HL-60 (cell line): ENCODE results near the gene CEPT1.

Experiments
- DNase-seq, 2 experiments: peaks; one replicate each; pipeline ENCODE4 v3.0.0-alpha.2; 2010 to 2020; ENCODE audit warnings: low read depth in 1 of 2, low spot score in 1 of 2
- H3K27ac ChIP-seq: fragments of 250-450 bp; sonication (Bioruptor Pico); replicated peaks from 2 replicates; pipeline ENCODE4 v1.5.1; 2020; ENCODE audit warnings: mild to moderate bottlenecking, moderate library complexity
- H3K27me3 ChIP-seq: fragments of 250-450 bp; sonication (Bioruptor Pico); 2 replicates; pipeline ENCODE4 v1.5.1; 2021; ENCODE audit warnings: mild to moderate bottlenecking, moderate library complexity; ENCODE audit not compliant: insufficient read depth, poor library complexity, severe bottlenecking
- H3K4me3 ChIP-seq: replicated peaks from 2 replicates; pipeline ENCODE4 v1.5.1; 2011; ENCODE audit warnings: mild to moderate bottlenecking, control low read depth, low read length; ENCODE audit not compliant: insufficient read depth
- GABPA ChIP-seq: IDR thresholded peaks from 2 replicates; pipeline ENCODE4 v1.6.1; 2012; ENCODE audit warnings: low read depth
- POLR2AphosphoS5 ChIP-seq: IDR thresholded peaks from 2 replicates; pipeline ENCODE4 v1.6.1; 2012; ENCODE audit warnings: low read depth
- SPI1 ChIP-seq: IDR thresholded peaks from 2 replicates; pipeline ENCODE4 v1.6.1; 2012; ENCODE audit warnings: low read depth, mild to moderate bottlenecking, borderline replicate concordance
- TF ChIP-seq, protein P1 (sequence below): IDR thresholded peaks from 2 replicates; pipeline ENCODE4 v1.6.1; 2012; ENCODE audit warnings: low read depth; ENCODE audit not compliant: insufficient replicate concordance
- TF ChIP-seq, protein P2 (sequence below): IDR thresholded peaks from one replicate; pipeline ENCODE4 v1.5.1; 2011; ENCODE audit warnings: low read length, control low read depth, inconsistent platforms; ENCODE audit not compliant: insufficient read depth

The CEPT1 gene

DNA sequence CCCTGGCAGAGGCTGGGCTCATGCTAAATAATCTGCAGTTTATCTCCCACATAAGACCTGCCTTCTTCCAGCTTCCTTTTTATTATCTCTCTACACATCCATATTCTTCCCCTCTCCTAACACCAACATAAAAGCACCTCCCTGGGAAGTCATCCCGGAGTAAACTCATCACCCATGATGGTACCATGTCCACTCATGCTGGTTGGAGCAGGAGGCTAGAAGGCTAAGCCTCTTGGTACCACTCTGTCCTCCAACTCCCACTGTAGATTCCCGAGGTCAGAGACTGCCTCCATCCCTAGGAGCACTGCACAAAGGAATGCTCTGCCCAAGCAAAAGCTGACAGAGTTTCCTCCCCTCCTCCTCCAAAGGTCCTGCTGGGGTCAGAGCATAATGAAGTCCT, 56.2 kb downstream of the CEPT1 start:
- no peak overlapping the region for H3K4me3 ChIP-seq

DNA sequence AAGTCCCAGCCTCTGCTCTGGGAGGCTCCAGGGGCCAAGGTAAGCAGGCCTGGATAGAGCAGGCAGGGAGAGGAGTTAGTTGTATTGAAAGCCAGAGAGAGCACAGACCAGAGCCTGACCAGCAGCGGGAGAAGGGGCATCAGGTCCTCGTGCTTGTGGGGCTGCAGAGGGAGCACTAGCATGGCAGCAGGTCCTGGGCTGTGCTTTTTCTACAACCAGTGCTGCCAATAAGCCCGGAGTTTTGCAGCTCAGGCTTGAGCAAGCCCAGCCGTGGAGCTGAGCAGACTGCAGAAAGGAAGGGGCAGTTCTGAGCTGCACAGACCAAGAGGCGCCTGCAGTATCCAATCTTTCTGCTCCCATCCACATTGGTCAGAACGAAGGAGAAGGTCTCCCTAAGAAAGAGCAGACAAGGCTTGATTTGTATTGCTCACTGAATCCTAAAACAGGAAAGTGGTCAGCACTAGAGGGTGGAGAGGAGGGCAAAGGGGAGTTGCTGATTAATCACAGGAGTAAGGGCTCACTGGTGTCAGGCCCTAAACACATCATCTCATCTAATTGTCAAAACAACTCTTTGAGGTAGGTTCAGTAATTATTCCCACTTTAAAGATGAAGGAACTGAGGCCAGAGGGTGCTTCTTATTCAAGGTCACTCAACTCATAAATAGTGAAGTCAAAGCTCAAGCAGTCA, 57.7 kb downstream of the CEPT1 start:
- DNase-seq, result peak in 1 of 2 experiments; percentile 62
- no peak overlapping the region for H3K27ac ChIP-seq
- TF ChIP-seq POLR2AphosphoS5, result no peak
- TF ChIP-seq SPI1, result no peak
- TF ChIP-seq, protein P1, sequence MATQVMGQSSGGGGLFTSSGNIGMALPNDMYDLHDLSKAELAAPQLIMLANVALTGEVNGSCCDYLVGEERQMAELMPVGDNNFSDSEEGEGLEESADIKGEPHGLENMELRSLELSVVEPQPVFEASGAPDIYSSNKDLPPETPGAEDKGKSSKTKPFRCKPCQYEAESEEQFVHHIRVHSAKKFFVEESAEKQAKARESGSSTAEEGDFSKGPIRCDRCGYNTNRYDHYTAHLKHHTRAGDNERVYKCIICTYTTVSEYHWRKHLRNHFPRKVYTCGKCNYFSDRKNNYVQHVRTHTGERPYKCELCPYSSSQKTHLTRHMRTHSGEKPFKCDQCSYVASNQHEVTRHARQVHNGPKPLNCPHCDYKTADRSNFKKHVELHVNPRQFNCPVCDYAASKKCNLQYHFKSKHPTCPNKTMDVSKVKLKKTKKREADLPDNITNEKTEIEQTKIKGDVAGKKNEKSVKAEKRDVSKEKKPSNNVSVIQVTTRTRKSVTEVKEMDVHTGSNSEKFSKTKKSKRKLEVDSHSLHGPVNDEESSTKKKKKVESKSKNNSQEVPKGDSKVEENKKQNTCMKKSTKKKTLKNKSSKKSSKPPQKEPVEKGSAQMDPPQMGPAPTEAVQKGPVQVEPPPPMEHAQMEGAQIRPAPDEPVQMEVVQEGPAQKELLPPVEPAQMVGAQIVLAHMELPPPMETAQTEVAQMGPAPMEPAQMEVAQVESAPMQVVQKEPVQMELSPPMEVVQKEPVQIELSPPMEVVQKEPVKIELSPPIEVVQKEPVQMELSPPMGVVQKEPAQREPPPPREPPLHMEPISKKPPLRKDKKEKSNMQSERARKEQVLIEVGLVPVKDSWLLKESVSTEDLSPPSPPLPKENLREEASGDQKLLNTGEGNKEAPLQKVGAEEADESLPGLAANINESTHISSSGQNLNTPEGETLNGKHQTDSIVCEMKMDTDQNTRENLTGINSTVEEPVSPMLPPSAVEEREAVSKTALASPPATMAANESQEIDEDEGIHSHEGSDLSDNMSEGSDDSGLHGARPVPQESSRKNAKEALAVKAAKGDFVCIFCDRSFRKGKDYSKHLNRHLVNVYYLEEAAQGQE, result no peak
- no peak overlapping the region for H3K4me3 ChIP-seq
- no peaks in the 10 kb centered on the region for H3K27me3 ChIP-seq

More for the DNA sequence above, 56.2 kb downstream of the CEPT1 start:
- H3K27me3 ChIP-seq, result no peaks in the 10 kb centered on the region
- TF ChIP-seq SPI1, result no peak
- no peak for DNase-seq
- no peak overlapping the region for H3K27ac ChIP-seq

DNA sequence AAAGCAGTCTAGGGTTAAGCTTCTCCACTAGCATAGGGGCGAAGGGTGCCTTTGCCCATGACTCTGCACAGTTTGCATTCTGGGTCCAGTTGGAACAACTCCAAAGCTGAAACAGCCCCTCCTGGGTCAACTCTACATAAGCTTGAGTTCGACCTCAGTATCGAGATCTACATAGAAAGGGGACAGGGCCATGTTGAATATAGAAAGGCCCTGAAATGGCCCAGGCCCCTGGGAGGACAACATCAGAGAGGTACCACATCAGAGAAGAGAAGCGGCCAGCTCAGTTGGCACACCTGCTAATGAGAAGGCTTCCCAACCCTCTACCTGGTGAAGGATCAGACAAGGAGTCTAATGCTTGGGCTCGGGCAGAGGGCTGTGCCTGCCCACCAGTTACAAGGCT, 58.8 kb downstream of the CEPT1 start:
- no peaks in the 10 kb centered on the region for H3K27me3 ChIP-seq
- H3K27ac ChIP-seq, result peak overlapping the region; percentile 67; the same call in 1 of the 2 replicates
- DNase-seq, result no peak
- no peak overlapping the region for H3K4me3 ChIP-seq
- TF ChIP-seq, protein P1, result no peak
- no peak for TF ChIP-seq SPI1
- TF ChIP-seq, protein P2, sequence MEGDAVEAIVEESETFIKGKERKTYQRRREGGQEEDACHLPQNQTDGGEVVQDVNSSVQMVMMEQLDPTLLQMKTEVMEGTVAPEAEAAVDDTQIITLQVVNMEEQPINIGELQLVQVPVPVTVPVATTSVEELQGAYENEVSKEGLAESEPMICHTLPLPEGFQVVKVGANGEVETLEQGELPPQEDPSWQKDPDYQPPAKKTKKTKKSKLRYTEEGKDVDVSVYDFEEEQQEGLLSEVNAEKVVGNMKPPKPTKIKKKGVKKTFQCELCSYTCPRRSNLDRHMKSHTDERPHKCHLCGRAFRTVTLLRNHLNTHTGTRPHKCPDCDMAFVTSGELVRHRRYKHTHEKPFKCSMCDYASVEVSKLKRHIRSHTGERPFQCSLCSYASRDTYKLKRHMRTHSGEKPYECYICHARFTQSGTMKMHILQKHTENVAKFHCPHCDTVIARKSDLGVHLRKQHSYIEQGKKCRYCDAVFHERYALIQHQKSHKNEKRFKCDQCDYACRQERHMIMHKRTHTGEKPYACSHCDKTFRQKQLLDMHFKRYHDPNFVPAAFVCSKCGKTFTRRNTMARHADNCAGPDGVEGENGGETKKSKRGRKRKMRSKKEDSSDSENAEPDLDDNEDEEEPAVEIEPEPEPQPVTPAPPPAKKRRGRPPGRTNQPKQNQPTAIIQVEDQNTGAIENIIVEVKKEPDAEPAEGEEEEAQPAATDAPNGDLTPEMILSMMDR, result no peak
- no peak for TF ChIP-seq GABPA
- no peak for TF ChIP-seq POLR2AphosphoS5

DNA sequence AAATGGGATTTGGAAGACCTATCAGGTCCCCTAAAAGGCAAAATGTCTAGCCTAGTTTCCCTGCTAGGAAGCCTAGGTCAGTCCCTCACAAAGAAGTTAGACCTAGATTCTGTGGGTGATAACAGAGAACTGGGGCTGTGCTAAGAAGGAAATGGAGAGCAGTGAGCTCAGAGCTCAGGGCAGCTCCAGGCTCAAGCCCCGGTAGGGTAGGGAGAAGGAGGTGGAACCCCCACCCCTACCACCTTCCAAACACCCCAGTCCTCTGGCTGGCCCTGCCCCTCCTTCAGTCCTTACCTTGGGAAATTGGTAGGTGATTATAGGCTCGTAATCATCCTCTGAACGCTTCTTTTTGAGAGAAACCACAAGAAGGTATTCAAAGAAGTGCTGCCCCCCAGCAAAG, 59.3 kb downstream of the CEPT1 start:
- no peak for TF ChIP-seq GABPA
- no peak for TF ChIP-seq POLR2AphosphoS5
- TF ChIP-seq SPI1, result no peak
- TF ChIP-seq, protein P1, result no peak
- TF ChIP-seq, protein P2, result no peak
- no peaks in the 10 kb centered on the region for H3K27me3 ChIP-seq
- H3K27ac ChIP-seq, result peak overlapping the region; percentile 67
- H3K4me3 ChIP-seq, result no peak overlapping the region
- DNase-seq, result no peak
